IPS-18a (cell line): ENCODE data around the gene LPCAT1.

Experiments
- H3K27ac ChIP-seq: one replicate; pipeline ENCODE4 v1.5.1; 2013; ENCODE audit warnings: low read length
- H3K27me3 ChIP-seq: one replicate; pipeline ENCODE4 v1.6.1; 2013; ENCODE audit warnings: mild to moderate bottlenecking, low read length; ENCODE audit not compliant: control insufficient read depth, insufficient read depth
- H3K36me3 ChIP-seq: one replicate; pipeline ENCODE4 v1.6.1; 2013; ENCODE audit warnings: low read depth, low read length; ENCODE audit not compliant: control insufficient read depth
- H3K4me1 ChIP-seq: one replicate; pipeline ENCODE4 v1.6.1; 2013; ENCODE audit warnings: low read depth, low read length; ENCODE audit not compliant: control insufficient read depth
- H3K4me3 ChIP-seq: one replicate; pipeline ENCODE4 v1.5.1; 2013; ENCODE audit warnings: low read length
- H3K9ac ChIP-seq: one replicate; pipeline ENCODE4 v1.6.1; 2013; ENCODE audit warnings: mild to moderate bottlenecking, low read length, moderate library complexity
- H3K9me3 ChIP-seq: one replicate; pipeline ENCODE4 v1.6.1; 2013; ENCODE audit warnings: low read depth, low read length; ENCODE audit not compliant: control insufficient read depth

LPCAT1 gene

GRCh38 chr5:1474866-1475543 lies 48.8 kb downstream of the LPCAT1 start:
- Histone ChIP-seq H3K9me3 (no peaks in the 10 kb centered on the region), H3K36me3 (peaks cover 72% of the 10 kb centered on the region), H3K27ac (no peak overlapping the region)

DNA sequence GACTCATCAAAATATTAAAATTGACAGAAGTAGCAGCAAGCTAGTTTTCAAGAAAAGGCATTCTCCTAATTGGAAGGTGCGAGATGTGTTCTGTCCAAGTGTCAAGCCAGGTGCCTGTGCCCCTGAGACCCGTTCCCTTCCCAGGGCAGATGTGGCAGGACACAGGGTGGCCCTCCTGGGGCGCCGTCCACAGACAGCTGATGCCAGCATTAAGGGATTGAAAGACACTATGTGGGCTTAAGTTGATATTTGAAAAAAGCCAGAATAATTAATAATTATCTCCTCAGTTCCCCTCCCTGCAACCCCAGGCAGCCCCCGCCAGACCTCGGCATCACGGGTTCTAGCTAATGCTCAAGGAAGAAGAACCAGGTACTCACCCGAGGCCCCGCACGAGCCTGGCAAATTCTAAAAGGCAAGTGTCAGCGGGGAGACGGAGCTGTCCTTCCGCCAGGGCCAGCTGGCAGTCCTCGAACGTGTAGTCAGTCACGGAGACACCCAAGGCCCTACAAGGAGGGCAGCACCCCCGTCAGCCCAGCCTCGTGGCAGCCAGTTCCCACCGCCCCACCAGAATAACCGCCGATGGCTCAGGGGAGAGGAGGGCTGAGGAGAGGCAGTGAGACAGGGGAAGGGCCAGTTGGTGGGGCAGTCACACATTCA lies 49.4 kb downstream of the LPCAT1 start:
- Histone ChIP-seq H3K4me3 (no peak overlapping the region), H3K27me3 (no peaks in the 10 kb centered on the region), H3K36me3 (peaks cover 72% of the 10 kb centered on the region), H3K4me1 (no peaks in the 10 kb centered on the region), H3K27ac (no peak overlapping the region), H3K9me3 (no peaks in the 10 kb centered on the region), H3K9ac (no peak overlapping the region)

More at GRCh38 chr5:1474866-1475543, 48.8 kb downstream of the LPCAT1 start:
- no peaks in the 10 kb centered on the region for H3K4me1 ChIP-seq
- H3K27me3 ChIP-seq = no peaks in the 10 kb centered on the region
- no peak overlapping the region for H3K9ac ChIP-seq
- H3K4me3 ChIP-seq = no peak overlapping the region

DNA sequence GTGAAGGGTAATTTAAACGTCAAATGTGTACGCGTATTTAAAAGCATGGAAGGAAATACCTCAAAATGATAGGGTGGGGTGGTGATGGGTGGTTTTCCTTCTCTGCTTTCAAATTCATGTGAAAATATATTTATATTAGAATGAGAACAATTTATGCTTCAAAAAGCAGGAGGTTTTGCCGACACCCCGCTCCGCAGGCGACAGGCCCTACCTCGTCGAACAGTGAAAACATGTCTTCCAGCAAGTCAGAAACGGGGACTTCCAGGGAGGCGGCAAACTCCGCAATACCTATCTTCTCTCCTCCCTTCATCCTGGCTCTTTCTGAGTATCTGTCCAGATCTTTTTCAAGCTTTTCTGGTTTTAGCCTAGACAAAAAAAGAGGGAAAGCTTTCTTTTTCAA lies 50.0 kb downstream of the LPCAT1 start:
- Histone ChIP-seq H3K36me3 (peaks cover 68% of the 10 kb centered on the region), H3K27ac (no peak overlapping the region), H3K27me3 (no peaks in the 10 kb centered on the region), H3K4me3 (no peak overlapping the region), H3K9me3 (no peaks in the 10 kb centered on the region), H3K9ac (no peak overlapping the region), H3K4me1 (no peaks in the 10 kb centered on the region)

GRCh38 chr5:1472964-1473628 lies 50.7 kb downstream of the LPCAT1 start:
- Histone ChIP-seq H3K27ac (no peak overlapping the region), H3K27me3 (no peaks in the 10 kb centered on the region), H3K9me3 (no peaks in the 10 kb centered on the region), H3K4me1 (no peaks in the 10 kb centered on the region), H3K9ac (no peak overlapping the region), H3K4me3 (no peak overlapping the region), H3K36me3 (peaks cover 64% of the 10 kb centered on the region)

GRCh38 chr5:1471997-1472963 lies 51.5 kb downstream of the LPCAT1 start:
- Histone ChIP-seq H3K9ac (no peak overlapping the region), H3K4me1 (no peaks in the 10 kb centered on the region), H3K27me3 (no peaks in the 10 kb centered on the region), H3K4me3 (no peak overlapping the region), H3K27ac (no peak overlapping the region), H3K9me3 (no peaks in the 10 kb centered on the region), H3K36me3 (peaks cover 60% of the 10 kb centered on the region)

DNA sequence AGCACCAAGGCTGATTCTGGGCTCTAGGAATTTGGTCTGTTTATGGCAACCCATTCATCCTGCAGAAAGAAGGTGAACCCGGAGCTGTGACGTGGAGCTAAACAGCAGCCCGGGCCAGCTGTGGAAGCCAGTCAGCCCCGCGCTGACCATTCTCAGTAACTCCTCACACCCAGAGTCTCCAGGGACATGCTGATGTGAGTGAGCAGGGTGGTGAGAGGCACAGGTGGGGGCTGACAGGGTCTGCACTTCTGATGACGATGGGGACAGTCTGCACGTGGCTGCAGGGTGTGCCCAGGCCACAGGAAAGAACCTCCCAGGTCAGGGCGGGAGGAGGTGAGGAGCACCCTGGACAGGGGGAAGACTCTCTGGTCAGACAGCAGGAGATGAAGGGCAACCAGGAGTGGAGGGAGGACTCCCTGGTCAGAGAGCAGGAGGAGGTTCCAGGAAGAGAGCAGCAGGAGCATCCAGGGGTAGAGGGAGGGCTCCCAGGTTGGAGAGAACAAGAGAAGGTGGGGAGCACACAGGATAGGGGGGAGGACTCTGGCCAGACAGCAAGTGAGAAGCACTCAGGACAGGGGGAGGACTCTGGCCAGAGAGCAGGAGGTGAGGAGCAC lies 52.4 kb downstream of the LPCAT1 start:
- Histone ChIP-seq H3K36me3 (peaks cover 52% of the 10 kb centered on the region), H3K4me1 (no peaks in the 10 kb centered on the region), H3K9me3 (no peaks in the 10 kb centered on the region), H3K27ac (no peak overlapping the region), H3K27me3 (no peaks in the 10 kb centered on the region), H3K4me3 (no peak overlapping the region), H3K9ac (no peak overlapping the region)

GRCh38 chr5:1470762-1471211 lies 53.0 kb downstream of the LPCAT1 start:
- Histone ChIP-seq H3K27me3 (no peaks in the 10 kb centered on the region), H3K9me3 (no peaks in the 10 kb centered on the region), H3K27ac (no peak overlapping the region), H3K36me3 (peaks cover 52% of the 10 kb centered on the region), H3K4me1 (no peaks in the 10 kb centered on the region), H3K9ac (no peak overlapping the region), H3K4me3 (no peak overlapping the region)

DNA sequence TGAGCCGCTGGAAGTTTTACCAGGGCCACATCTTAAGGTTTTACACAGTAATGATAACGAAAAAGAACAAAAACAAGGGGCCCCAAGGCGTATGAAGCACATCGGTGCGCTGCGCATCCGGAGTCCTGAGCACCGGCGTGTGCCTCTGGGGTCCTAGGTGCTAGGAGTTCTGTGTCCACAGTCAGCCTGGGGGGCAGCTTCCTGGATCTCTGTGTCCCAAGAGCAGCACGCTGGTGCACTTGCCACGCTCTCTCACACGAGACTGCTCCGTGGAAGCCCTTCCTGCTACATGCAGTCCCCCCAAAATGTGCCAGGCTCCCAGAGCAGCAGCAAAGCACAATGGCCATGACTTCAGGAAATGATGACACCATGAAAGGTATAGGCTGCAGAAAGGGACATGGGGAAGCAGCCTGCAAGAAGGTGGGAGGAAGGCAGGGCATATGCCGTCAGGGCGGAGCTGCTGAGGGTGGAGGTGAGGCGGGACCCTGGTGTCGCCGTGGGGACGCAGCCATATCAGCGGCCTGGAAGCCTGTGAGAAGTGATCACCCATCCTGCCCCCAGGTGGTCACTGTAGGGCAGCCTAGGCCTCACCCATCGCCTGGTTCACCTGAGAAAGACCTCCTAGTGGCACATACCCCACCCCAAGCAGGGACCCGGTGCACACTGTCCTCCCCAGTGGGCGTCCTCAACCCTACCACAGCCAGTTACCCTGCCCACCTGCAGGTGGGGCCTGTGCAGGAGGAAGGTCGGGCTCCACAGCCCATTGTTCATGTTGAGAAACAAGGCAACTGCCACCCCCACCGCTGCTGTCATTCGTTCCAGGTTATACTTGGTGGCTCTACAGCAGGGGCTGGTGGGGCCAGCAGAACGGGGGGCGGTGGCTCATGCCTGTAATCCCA lies 54.9 kb downstream of the LPCAT1 start:
- Histone ChIP-seq H3K27ac (no peak overlapping the region), H3K36me3 (peaks cover 52% of the 10 kb centered on the region)

DNA sequence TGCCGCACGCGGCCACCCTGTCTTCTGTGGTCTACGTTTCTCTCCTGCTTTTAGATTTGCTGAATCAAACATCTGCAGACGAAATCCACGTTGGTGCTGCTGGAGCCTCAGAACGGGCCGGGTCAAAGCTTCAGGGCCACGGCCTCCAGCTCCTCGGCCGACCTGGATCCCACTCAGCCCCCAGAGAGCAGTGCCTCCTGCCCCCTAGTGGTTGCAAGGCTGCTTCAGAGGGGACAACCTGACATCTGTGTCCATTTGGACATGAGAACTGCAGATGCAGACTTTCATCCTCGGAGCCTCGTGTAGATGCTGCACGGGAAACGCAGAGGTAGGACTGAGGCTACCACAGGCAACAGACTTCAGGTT lies 55.5 kb downstream of the LPCAT1 start:
- Histone ChIP-seq H3K9me3 (no peaks in the 10 kb centered on the region), H3K36me3 (peaks cover 52% of the 10 kb centered on the region), H3K9ac (no peak overlapping the region), H3K4me1 (no peaks in the 10 kb centered on the region), H3K27me3 (no peaks in the 10 kb centered on the region), H3K4me3 (no peak overlapping the region), H3K27ac (no peak overlapping the region)

More for the DNA sequence above, 54.9 kb downstream of the LPCAT1 start:
- Histone ChIP-seq H3K9ac (no peak overlapping the region), H3K9me3 (no peaks in the 10 kb centered on the region), H3K4me1 (no peaks in the 10 kb centered on the region), H3K4me3 (no peak overlapping the region), H3K27me3 (no peaks in the 10 kb centered on the region)
